ENCODE measurements around the gene TNK1. TPM values are rescaled to one million over a fixed set of nuclear protein-coding genes. Genes with fewer than 3 reads are reported as not detected.

TNK1 gene
- total and polyA plus RNA-seq, 9 of the 15 experiments (the other 6 are each of a cell fraction or from before 2014, with no cell fraction given), result 0.28 to 5.2 (median 2.1) TPM

- TF ChIP-seq RERE (CRISPR knock-in tag; IDR thresholded peaks at IDR 0.05; ENCODE audit: borderline replicate concordance) (no peak), SNIP1 (IDR thresholded peaks at IDR 0.05; ENCODE audit: low read depth) (no peak), ELF4 (CRISPR knock-in tag; IDR thresholded peaks at IDR 0.05) (no peak), ATF4 (CRISPR knock-in tag; IDR thresholded peaks at IDR 0.05) (no peak), ZHX1 (conservative IDR thresholded peaks at IDR 0.05; ENCODE audit: low read length) (no peak), HINFP (tag; conservative IDR thresholded peaks at IDR 0.05; ENCODE audit: low read depth) (no peak), HMGXB4 (CRISPR knock-in tag; IDR thresholded peaks at IDR 0.05) (no peak), TFAP4 (CRISPR knock-in tag; IDR thresholded peaks at IDR 0.05; ENCODE audit: borderline replicate concordance) (peak; percentile 85), PTBP1 (IDR thresholded peaks at IDR 0.05; ENCODE audit: low read depth, low read length) (no peak), ZNF354B (CRISPR knock-in tag; IDR thresholded peaks at IDR 0.05) (no peak), NFXL1 (CRISPR knock-in tag; IDR thresholded peaks at IDR 0.05) (no peak)
Measured at GRCh38 chr17:7435676-7436555, 55.0 kb downstream of the TNK1 start (continued).
